Measurements from ENCODE around the gene NCOA3.

DNA sequence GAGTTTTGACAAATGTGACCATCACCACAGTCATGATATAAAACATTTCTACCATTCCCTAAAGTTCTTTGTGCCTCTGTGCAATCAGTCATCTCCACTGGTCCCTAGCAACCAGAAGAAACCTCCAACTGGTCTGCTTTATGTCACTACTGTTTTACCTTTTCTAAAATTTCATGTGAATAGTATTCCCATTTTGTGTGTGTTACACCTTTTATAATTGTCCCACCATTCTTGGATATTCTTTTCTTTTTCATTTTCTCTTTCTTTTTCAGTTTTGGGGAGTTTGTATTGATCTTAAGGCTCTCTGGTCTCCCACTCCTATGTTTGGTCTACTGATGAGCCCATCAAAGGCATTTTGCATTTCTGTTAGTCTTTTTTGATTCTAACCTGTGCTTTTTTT is 95.4 kb downstream of the NCOA3 start:
- no peak for TF ChIP-seq EZH2phosphoT487 (IDR thresholded peaks at IDR 0.05; ENCODE audit: borderline replicate concordance)
- no peak for TF ChIP-seq CTCF (IDR thresholded peaks at IDR 0.05 in 2 of 3, conservative IDR thresholded peaks at IDR 0.05 in 1 of 3; ENCODE audit: borderline replicate concordance in 1 of 3, insufficient read depth in 1 of 3, low read depth in 2 of 3, low read length in 2 of 3)
- TF ChIP-seq ELF1 (IDR thresholded peaks at IDR 0.05; ENCODE audit: borderline replicate concordance, low read depth), result no peak
- no peak for TF ChIP-seq ATF3 (IDR thresholded peaks at IDR 0.05)
- no peak for TF ChIP-seq POLR2A (IDR thresholded peaks at IDR 0.05; ENCODE audit: borderline replicate concordance, extremely low read depth, insufficient read depth, insufficient read length)
- no peak for TF ChIP-seq SIN3A (IDR thresholded peaks at IDR 0.05; ENCODE audit: low read depth)
- no peak for TF ChIP-seq POLR2AphosphoS5 (IDR thresholded peaks at IDR 0.05; ENCODE audit: low read depth, low read length)
- TF ChIP-seq, protein P1, sequence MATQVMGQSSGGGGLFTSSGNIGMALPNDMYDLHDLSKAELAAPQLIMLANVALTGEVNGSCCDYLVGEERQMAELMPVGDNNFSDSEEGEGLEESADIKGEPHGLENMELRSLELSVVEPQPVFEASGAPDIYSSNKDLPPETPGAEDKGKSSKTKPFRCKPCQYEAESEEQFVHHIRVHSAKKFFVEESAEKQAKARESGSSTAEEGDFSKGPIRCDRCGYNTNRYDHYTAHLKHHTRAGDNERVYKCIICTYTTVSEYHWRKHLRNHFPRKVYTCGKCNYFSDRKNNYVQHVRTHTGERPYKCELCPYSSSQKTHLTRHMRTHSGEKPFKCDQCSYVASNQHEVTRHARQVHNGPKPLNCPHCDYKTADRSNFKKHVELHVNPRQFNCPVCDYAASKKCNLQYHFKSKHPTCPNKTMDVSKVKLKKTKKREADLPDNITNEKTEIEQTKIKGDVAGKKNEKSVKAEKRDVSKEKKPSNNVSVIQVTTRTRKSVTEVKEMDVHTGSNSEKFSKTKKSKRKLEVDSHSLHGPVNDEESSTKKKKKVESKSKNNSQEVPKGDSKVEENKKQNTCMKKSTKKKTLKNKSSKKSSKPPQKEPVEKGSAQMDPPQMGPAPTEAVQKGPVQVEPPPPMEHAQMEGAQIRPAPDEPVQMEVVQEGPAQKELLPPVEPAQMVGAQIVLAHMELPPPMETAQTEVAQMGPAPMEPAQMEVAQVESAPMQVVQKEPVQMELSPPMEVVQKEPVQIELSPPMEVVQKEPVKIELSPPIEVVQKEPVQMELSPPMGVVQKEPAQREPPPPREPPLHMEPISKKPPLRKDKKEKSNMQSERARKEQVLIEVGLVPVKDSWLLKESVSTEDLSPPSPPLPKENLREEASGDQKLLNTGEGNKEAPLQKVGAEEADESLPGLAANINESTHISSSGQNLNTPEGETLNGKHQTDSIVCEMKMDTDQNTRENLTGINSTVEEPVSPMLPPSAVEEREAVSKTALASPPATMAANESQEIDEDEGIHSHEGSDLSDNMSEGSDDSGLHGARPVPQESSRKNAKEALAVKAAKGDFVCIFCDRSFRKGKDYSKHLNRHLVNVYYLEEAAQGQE (IDR thresholded peaks at IDR 0.05; ENCODE audit: low read depth), result no peak
- TF ChIP-seq ZNF274 (IDR thresholded peaks at IDR 0.05; ENCODE audit: low read depth, low read length), result no peak

Data from HCT116 (cell line).